GM21526 (cell line): ENCODE measurements around the gene LUC7L.

Experiments
- ATAC-seq: cut with Tn5 transposase; IDR thresholded peaks from one replicate; pipeline ENCODE4 v1.9.1; 2021; ENCODE audit warnings: moderate library complexity; ENCODE audit not compliant: unreplicated experiment, low FRiP score

The LUC7L gene

GRCh38 chr16:152141-153128 lies 76.8 kb downstream of the LUC7L start, which contains the start of gene HBZ:
HBZ (plus strand) TSS chr16:152644; CDS start chr16:152910, 266 bp downstream.
- ATAC-seq = no peak

DNA sequence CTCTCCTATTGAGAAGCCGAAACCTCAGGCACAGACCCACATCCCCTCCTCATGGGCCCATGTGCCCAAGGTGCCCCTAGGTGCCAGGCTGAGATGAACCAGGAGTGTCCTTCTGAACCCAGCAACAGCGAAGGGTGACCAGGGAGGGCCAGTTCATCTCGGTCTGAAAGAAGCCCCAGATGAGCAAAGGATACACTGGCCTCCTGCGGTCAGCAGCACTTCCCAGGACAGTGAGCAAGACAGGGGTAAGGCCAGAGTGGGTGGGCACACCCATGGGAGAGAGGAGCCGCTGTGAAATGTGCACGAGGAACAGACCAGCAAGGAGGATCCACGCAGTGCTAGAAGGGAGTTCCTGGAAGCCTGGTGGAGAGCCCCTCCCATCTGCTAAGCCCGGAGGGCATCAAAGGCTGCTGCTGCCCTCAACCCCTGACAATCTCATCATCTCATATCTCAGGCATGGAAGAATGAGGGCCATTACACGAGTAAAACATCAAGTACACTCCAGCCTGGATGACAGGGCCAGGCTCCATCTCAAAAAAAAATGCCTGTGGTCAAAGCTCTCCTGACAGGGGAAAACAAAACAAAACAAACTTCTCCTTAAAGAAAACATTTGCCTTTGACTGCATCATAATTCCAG lies 80.1 kb downstream of the LUC7L start:
- ATAC-seq = no peak

DNA sequence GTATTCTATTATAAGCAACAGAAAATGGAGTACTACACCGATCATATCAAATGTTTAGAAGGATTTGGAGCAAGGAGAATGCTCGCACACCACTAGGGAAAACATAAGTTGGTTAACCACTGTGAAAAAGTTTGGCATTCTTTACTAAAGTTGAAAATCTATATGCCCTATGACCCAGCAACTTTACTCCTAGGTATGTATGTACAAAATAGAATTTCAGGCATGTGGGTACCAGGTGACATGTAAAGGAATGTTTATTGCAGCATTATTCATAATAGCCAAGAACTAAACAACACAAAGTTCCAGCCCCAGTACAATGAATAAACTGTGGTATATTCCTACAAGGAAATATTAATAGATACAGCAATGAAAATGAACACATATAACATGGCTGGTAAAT lies 82.6 kb downstream of the LUC7L start:
- ATAC-seq = no peak

GRCh38 chr16:144797-145252 lies 84.4 kb downstream of the LUC7L start:
- no peak for ATAC-seq

- no peak for ATAC-seq
These were observed 85.8 kb downstream of the LUC7L start for GRCh38 chr16:143456-143855.

DNA sequence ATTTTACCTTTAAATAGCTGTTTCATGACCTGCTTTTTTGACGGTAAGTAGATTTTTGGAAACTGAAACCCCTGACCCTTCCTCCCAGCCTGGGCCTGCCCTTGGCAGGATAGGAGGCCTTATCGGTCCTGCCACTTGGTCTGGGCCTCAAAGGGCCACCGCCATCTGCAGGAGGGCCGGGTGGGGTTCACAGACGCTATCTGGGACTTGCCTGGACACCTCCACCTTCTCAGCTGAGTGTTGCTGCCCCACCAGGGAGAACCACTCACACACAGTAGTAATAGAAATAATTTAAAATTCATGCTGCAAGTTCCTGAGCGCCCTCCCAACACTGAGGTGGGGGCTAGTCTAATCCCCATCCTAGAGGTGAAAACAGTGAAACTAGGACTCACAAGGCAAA lies 86.2 kb downstream of the LUC7L start:
- no peak for ATAC-seq

DNA sequence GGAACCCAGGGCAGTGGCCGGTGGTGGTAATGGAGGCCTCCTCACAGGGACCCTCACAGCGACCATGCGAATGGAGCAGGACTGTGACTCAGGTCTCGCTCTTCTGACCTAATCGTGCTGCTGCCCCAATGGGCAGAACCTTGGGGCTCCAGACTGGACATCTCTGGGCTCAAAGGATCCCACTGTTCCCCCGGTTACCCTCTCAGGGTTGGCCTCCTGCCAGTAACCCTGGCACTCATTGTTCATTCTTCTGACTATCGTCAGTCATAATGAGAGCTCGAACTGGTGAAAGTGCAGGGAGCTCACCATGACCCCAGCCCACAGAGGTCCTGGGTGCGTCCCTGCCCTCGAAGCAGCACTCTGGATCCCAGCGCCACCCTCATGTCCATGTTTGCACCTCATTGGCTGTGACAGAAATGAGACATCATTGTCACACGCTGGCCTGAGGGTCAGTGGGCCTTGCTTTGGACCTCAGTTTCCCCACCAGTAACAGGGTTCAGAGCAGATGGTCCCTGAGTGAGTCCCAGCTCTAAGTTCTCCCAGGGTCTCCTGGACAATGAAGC lies 86.8 kb downstream of the LUC7L start:
- no peak for ATAC-seq

- ATAC-seq = no peak
These were observed 88.9 kb downstream of the LUC7L start for GRCh38 chr16:140175-140857.
